SK-N-SH (cell line): Measurements from ENCODE around the gene LILRA1. TPM values are rescaled to one million over a fixed set of nuclear protein-coding genes. Genes with fewer than 3 reads are reported as not detected.
"Not testable (repeated sequence)": the region's sequence is repeated elsewhere in the genome, so short reads cannot be mapped to it uniquely, and the experiment has no call there.

Experiments used
- CTCF ChIA-PET: fragments of 300-600, 350-600 bp; formaldehyde crosslinking; extraction: SDS; loops from one replicate; lab custom pipeline; 2021; lab: Yijun Ruan, JAX
- POLR2A ChIA-PET: fragments of 350-600 bp; sonication (Branson Sonifier 250); formaldehyde crosslinking; extraction: SDS; loops from one replicate; lab custom pipeline; 2020; ENCODE audit warnings: antibody characterized with exemption, inconsistent platforms; lab: Yijun Ruan, JAX
- DNase-seq: peaks from one replicate; pipeline ENCODE4 v3.0.0; 2012
- H2AFZ ChIP-seq: fragments of 200-600 bp; sonication (generic); 2 replicates; pipeline ENCODE4 v1.8.1; 2016; ENCODE audit warnings: antibody characterized with exemption, mild to moderate bottlenecking, low read depth
- H3F3A ChIP-seq: fragments of 200-600 bp; sonication (generic); replicated peaks from 2 replicates; pipeline ENCODE3; 2016; ENCODE audit warnings: antibody characterized with exemption, mild to moderate bottlenecking; ENCODE audit not compliant: insufficient read depth
- H3K27ac ChIP-seq, 2 experiments: fragments of 200-500 bp in 1 of 2; fragments of 200-600 bp in 1 of 2; sonication (Bioruptor generic) in 1 of 2; sonication (generic), shearing (Covaris generic) in 1 of 2; 2 replicates each; pipeline versions ENCODE4 v1.5.1 to v1.6.1; 2014 to 2016; ENCODE audit warnings: low read depth in 2 of 2, inconsistent platforms in 1 of 2, low read length in 1 of 2, mild to moderate bottlenecking in 1 of 2, mixed read lengths in 1 of 2
- H3K27me3 ChIP-seq: fragments of 200-600 bp; sonication (generic), shearing (Covaris generic); 2 replicates; pipeline ENCODE4 v1.6.1; 2016; ENCODE audit warnings: mixed run types; ENCODE audit not compliant: insufficient read depth
- H3K36me3 ChIP-seq, 2 experiments: fragments of 200-500 bp in 1 of 2; fragments of 200-600 bp in 1 of 2; sonication (Bioruptor generic) in 1 of 2; sonication (generic) in 1 of 2; replicated peaks in 1 of 2; 2 replicates each; pipeline versions ENCODE3 to v1.5.1; 2014 to 2016; ENCODE audit warnings: low read length in 1 of 2, mild to moderate bottlenecking in 1 of 2; ENCODE audit not compliant: insufficient read depth in 2 of 2, control insufficient read depth in 1 of 2
- H3K4me1 ChIP-seq, 2 experiments: fragments of 200-500 bp in 1 of 2; fragments of 200-600 bp in 1 of 2; sonication (Bioruptor generic) in 1 of 2; sonication (generic), shearing (Covaris generic) in 1 of 2; 2 replicates each; pipeline versions ENCODE4 v1.5.1 to v1.6.1; 2014 to 2016; ENCODE audit warnings: low read depth in 1 of 2, low read length in 1 of 2, mixed run types in 1 of 2; ENCODE audit not compliant: insufficient read depth in 2 of 2, control insufficient read depth in 1 of 2
- H3K4me2 ChIP-seq: fragments of 200-600 bp; sonication (generic), shearing (Covaris generic); 2 replicates; pipeline ENCODE4 v1.6.1; 2017; ENCODE audit warnings: mixed run types
- H3K4me3 ChIP-seq, 2 experiments: fragments of 200-500 bp in 1 of 2; fragments of 200-600 bp in 1 of 2; sonication (Bioruptor generic) in 1 of 2; sonication (generic), shearing (Covaris generic) in 1 of 2; 2 replicates each; pipeline versions ENCODE4 v1.5.1 to v1.8.1; 2014 to 2016; ENCODE audit warnings: low read depth in 2 of 2, inconsistent platforms in 1 of 2, low read length in 1 of 2, mild to moderate bottlenecking in 1 of 2, mixed read lengths in 1 of 2, moderate library complexity in 1 of 2
- H3K79me2 ChIP-seq: fragments of 200-600 bp; sonication (generic); 2 replicates; pipeline ENCODE4 v1.8.1; 2017; ENCODE audit warnings: mild to moderate bottlenecking; ENCODE audit not compliant: insufficient read depth
- H3K9ac ChIP-seq: fragments of 200-600 bp; sonication (generic); 2 replicates; pipeline ENCODE4 v1.6.1; 2017; ENCODE audit warnings: mixed run types
- H3K9me2 ChIP-seq: fragments of 200-600 bp; sonication (generic); 2 replicates; pipeline ENCODE4 v1.6.1; 2017; ENCODE audit warnings: mixed run types
- H3K9me3 ChIP-seq: fragments of 200-600 bp; sonication (generic); 2 replicates; pipeline ENCODE4 v1.6.1; 2017; ENCODE audit warnings: mixed run types, mild to moderate bottlenecking, moderate library complexity
- H4K20me1 ChIP-seq: fragments of 200-600 bp; sonication (generic); 2 replicates; pipeline ENCODE4 v1.6.1; 2017; ENCODE audit warnings: mild to moderate bottlenecking, mixed run types; ENCODE audit not compliant: insufficient read depth
- CHD2 ChIP-seq: fragments of 150-350 bp; IDR thresholded peaks from 2 replicates; pipeline ENCODE4 v1.6.1; 2018; ENCODE audit warnings: low read length; ENCODE audit not compliant: partially characterized antibody
- CTCF ChIP-seq: fragments of 200-600 bp; sonication (generic); IDR thresholded peaks from 2 replicates; pipeline ENCODE4 v1.6.1; 2017; ENCODE audit warnings: antibody characterized with exemption, mild to moderate bottlenecking, moderate library complexity
- EZH2phosphoT487 ChIP-seq: fragments of 200-600 bp; sonication (generic); IDR thresholded peaks from 2 replicates; pipeline ENCODE4 v1.6.1; 2017; ENCODE audit warnings: low read depth, mixed run types, mild to moderate bottlenecking, antibody characterized with exemption, moderate library complexity, borderline replicate concordance
- FOSL2 ChIP-seq: IDR thresholded peaks from 2 replicates; pipeline ENCODE4 v1.4.0; 2012; ENCODE audit warnings: low read depth, mild to moderate bottlenecking, moderate library complexity, borderline replicate concordance
- GABPA ChIP-seq: IDR thresholded peaks from 2 replicates; pipeline ENCODE4 v1.4.0; 2012; ENCODE audit warnings: low read depth, mild to moderate bottlenecking
- IRF3 ChIP-seq: fragments of 150-350 bp; IDR thresholded peaks from 2 replicates; pipeline ENCODE4 v1.6.1; 2016; ENCODE audit warnings: mild to moderate bottlenecking, low read depth, low read length
- MAX ChIP-seq: IDR thresholded peaks from 2 replicates; pipeline ENCODE4 v1.4.0; 2012; ENCODE audit warnings: low read depth
- MEF2A ChIP-seq: IDR thresholded peaks from 2 replicates; pipeline ENCODE4 v1.4.0; 2012; ENCODE audit warnings: low read depth, borderline replicate concordance
- NRF1 ChIP-seq: IDR thresholded peaks from 2 replicates; pipeline ENCODE4 v1.6.1; 2012; ENCODE audit warnings: low read depth, mild to moderate bottlenecking, low read length
- RAD21 ChIP-seq: IDR thresholded peaks from 2 replicates; pipeline ENCODE4 v1.6.1; 2012; ENCODE audit warnings: mild to moderate bottlenecking, low read length
- RCOR1 ChIP-seq: fragments of 150-350 bp; IDR thresholded peaks from 2 replicates; pipeline ENCODE4 v1.6.1; 2017; ENCODE audit warnings: antibody characterized with exemption, low read length
- TAF1 ChIP-seq: IDR thresholded peaks from 2 replicates; pipeline ENCODE4 v1.6.1; 2012; ENCODE audit warnings: low read depth, mild to moderate bottlenecking, low read length, moderate library complexity, borderline replicate concordance
- USF1 ChIP-seq: IDR thresholded peaks from 2 replicates; pipeline ENCODE4 v1.4.0; 2012; ENCODE audit warnings: low read depth, borderline replicate concordance
- USF2 ChIP-seq: fragments of 150-350 bp; IDR thresholded peaks from 2 replicates; pipeline ENCODE4 v1.6.1; 2017; ENCODE audit warnings: antibody characterized with exemption, low read length, low read depth, borderline replicate concordance
- YY1 ChIP-seq: IDR thresholded peaks from 2 replicates; pipeline ENCODE4 v1.4.0; 2012; ENCODE audit warnings: low read depth, mild to moderate bottlenecking
- ZBTB33 ChIP-seq: IDR thresholded peaks from 2 replicates; pipeline ENCODE4 v1.4.0; 2012; ENCODE audit warnings: low read depth, borderline replicate concordance
- WGBS: methylation state at CpG from one replicate; pipeline ENCODE4 v1.1.6; 2017; ENCODE audit warnings: low lambda C conversion rate; 5-methylcytosine and 5-hydroxymethylcytosine counted together
- polyA plus RNA-seq, 3 experiments: library from polyadenylated mRNA; depleted of rRNA; stranded (reverse); fragments of >200 nt; gene quantifications; 2 replicates each; pipeline ENCODE4 v1.2.3, GENCODE V29; 2012

The LILRA1 gene
- polyA plus RNA-seq, 1 of the 3 experiments (the other 2 are of a cell fraction) = not detected

GRCh38 chr19:54575205-54575604, 18.2 kb upstream of the LILRA1 start:
- H3K27ac ChIP-seq, H3K9me3 ChIP-seq, POLR2A ChIA-PET, H3K9ac ChIP-seq, H3K4me3 ChIP-seq, H2AFZ ChIP-seq, H3K4me2 ChIP-seq, H3K4me1 ChIP-seq, H3F3A ChIP-seq, H3K79me2 ChIP-seq, H3K36me3 ChIP-seq, H3K9me2 ChIP-seq, H4K20me1 ChIP-seq, DNase-seq, CTCF ChIA-PET: not testable (repeated sequence)
- 0% methylated on average over 2 of the region's 9 CpGs for WGBS
- peaks cover 24% of the 10 kb centered on the region for H3K27me3 ChIP-seq

- Histone ChIP-seq H3K9me2 (no peaks in the 10 kb centered on the region), H3K79me2 (no peaks in the 10 kb centered on the region), H4K20me1 (no peaks in the 10 kb centered on the region), H3K36me3 (no peaks in the 10 kb centered on the region), H3K4me3 (no peak overlapping the region), H3K4me2 (no peak overlapping the region), H3K4me1 (no peaks in the 10 kb centered on the region), H3K9ac (no peak overlapping the region), H3K27ac (no peak overlapping the region), H2AFZ (no peak overlapping the region), H3K27me3 (peaks cover 24% of the 10 kb centered on the region), H3F3A (no peaks in the 10 kb centered on the region), H3K9me3 (no peaks in the 10 kb centered on the region)
- WGBS = 2% methylated on average over 6 of the region's 6 CpGs
- DNase-seq = no peak
- CTCF ChIA-PET = no interaction called here
- POLR2A ChIA-PET = no interaction called here
- no peak for TF ChIP-seq IRF3
- TF ChIP-seq MAX = no peak
- TF ChIP-seq CHD2 = no peak
- TF ChIP-seq MEF2A = no peak
- no peak for TF ChIP-seq FOSL2
- no peak for TF ChIP-seq YY1
- no peak for TF ChIP-seq ZBTB33
- TF ChIP-seq RAD21 = no peak
- TF ChIP-seq NRF1 = no peak
- TF ChIP-seq USF1 = no peak
- TF ChIP-seq USF2 = no peak
- no peak for TF ChIP-seq RCOR1
- TF ChIP-seq EZH2phosphoT487 = no peak
- no peak for TF ChIP-seq TAF1
- no peak for TF ChIP-seq GABPA
- no peak for TF ChIP-seq CTCF
Measured at GRCh38 chr19:54576411-54576976, 16.9 kb upstream of the LILRA1 start.
